ENCODE measurements around the gene SOX1.

GRCh38 chr13:112105892-112106291 is 38.9 kb downstream of the SOX1 start:
- TF ChIP-seq CREB1 (CRISPR knock-in tag; IDR thresholded peaks at IDR 0.05) = no peak
- TF ChIP-seq, protein P1, sequence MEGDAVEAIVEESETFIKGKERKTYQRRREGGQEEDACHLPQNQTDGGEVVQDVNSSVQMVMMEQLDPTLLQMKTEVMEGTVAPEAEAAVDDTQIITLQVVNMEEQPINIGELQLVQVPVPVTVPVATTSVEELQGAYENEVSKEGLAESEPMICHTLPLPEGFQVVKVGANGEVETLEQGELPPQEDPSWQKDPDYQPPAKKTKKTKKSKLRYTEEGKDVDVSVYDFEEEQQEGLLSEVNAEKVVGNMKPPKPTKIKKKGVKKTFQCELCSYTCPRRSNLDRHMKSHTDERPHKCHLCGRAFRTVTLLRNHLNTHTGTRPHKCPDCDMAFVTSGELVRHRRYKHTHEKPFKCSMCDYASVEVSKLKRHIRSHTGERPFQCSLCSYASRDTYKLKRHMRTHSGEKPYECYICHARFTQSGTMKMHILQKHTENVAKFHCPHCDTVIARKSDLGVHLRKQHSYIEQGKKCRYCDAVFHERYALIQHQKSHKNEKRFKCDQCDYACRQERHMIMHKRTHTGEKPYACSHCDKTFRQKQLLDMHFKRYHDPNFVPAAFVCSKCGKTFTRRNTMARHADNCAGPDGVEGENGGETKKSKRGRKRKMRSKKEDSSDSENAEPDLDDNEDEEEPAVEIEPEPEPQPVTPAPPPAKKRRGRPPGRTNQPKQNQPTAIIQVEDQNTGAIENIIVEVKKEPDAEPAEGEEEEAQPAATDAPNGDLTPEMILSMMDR (IDR thresholded peaks at IDR 0.05) = no peak
- no peak for TF ChIP-seq SMAD3 (CRISPR knock-in tag; IDR thresholded peaks at IDR 0.05; ENCODE audit: borderline replicate concordance)
- no peak for TF ChIP-seq OVOL2 (CRISPR knock-in tag; IDR thresholded peaks at IDR 0.05; ENCODE audit: borderline replicate concordance)
- TF ChIP-seq, protein P2, sequence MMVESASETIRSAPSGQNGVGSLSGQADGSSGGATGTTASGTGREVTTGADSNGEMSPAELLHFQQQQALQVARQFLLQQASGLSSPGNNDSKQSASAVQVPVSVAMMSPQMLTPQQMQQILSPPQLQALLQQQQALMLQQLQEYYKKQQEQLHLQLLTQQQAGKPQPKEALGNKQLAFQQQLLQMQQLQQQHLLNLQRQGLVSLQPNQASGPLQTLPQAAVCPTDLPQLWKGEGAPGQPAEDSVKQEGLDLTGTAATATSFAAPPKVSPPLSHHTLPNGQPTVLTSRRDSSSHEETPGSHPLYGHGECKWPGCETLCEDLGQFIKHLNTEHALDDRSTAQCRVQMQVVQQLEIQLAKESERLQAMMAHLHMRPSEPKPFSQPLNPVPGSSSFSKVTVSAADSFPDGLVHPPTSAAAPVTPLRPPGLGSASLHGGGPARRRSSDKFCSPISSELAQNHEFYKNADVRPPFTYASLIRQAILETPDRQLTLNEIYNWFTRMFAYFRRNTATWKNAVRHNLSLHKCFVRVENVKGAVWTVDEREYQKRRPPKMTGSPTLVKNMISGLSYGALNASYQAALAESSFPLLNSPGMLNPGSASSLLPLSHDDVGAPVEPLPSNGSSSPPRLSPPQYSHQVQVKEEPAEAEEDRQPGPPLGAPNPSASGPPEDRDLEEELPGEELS (CRISPR knock-in tag; IDR thresholded peaks at IDR 0.05) = no peak
- no peak for TF ChIP-seq STAT6 (CRISPR knock-in tag; conservative IDR thresholded peaks at IDR 0.05; ENCODE audit: low read depth)
- no peak for TF ChIP-seq ZNF263 (CRISPR knock-in tag; IDR thresholded peaks at IDR 0.05; ENCODE audit: low read depth)
- TF ChIP-seq MLX (CRISPR knock-in tag; IDR thresholded peaks at IDR 0.05) = no peak
- no peak for TF ChIP-seq ZNF138 (CRISPR knock-in tag; conservative IDR thresholded peaks at IDR 0.05)
- TF ChIP-seq, protein P3, sequence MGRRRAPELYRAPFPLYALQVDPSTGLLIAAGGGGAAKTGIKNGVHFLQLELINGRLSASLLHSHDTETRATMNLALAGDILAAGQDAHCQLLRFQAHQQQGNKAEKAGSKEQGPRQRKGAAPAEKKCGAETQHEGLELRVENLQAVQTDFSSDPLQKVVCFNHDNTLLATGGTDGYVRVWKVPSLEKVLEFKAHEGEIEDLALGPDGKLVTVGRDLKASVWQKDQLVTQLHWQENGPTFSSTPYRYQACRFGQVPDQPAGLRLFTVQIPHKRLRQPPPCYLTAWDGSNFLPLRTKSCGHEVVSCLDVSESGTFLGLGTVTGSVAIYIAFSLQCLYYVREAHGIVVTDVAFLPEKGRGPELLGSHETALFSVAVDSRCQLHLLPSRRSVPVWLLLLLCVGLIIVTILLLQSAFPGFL (CRISPR knock-in tag; IDR thresholded peaks at IDR 0.05; ENCODE audit: borderline replicate concordance) = no peak
- TF ChIP-seq NR2C2 (CRISPR knock-in tag; IDR thresholded peaks at IDR 0.05) = no peak
- TF ChIP-seq CBFB (CRISPR knock-in tag; IDR thresholded peaks at IDR 0.05; ENCODE audit: low read depth) = no peak
- TF ChIP-seq SP1 (CRISPR knock-in tag; conservative IDR thresholded peaks at IDR 0.05) = no peak
- TF ChIP-seq, protein P4, sequence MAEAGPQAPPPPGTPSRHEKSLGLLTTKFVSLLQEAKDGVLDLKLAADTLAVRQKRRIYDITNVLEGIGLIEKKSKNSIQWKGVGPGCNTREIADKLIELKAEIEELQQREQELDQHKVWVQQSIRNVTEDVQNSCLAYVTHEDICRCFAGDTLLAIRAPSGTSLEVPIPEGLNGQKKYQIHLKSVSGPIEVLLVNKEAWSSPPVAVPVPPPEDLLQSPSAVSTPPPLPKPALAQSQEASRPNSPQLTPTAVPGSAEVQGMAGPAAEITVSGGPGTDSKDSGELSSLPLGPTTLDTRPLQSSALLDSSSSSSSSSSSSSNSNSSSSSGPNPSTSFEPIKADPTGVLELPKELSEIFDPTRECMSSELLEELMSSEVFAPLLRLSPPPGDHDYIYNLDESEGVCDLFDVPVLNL (CRISPR knock-in tag; IDR thresholded peaks at IDR 0.05; ENCODE audit: borderline replicate concordance, low read depth) = no peak
